Pulmonary artery endothelial cell (primary cell): ENCODE data around the gene KBTBD6. TPM values are rescaled to one million over a fixed set of nuclear protein-coding genes. Genes with fewer than 3 reads are reported as not detected.
"Not testable (repeated sequence)": the region's sequence is repeated elsewhere in the genome, so short reads cannot be mapped to it uniquely, and the experiment has no call there.

Source experiments
- DNase-seq: peaks from one replicate; pipeline ENCODE4 v3.0.0-alpha.2; 2011; ENCODE audit warnings: low read depth, low spot score
- total RNA-seq: library from RNA; depleted of rRNA; stranded (reverse); fragments of >200 nt; gene quantifications from 2 replicates; pipeline ENCODE4 v1.2.3, GENCODE V29; 2014

Gene KBTBD6
- total RNA-seq, 1 donor from 2014 or later, result 9.4 TPM

GRCh38 chr13:41136396-41137031 is 3.9 kb upstream of the KBTBD6 start:
- DNase-seq, result no peak

- no peak for DNase-seq
Measured at GRCh38 chr13:41133951-41134350, 1.3 kb upstream of the KBTBD6 start.

DNA sequence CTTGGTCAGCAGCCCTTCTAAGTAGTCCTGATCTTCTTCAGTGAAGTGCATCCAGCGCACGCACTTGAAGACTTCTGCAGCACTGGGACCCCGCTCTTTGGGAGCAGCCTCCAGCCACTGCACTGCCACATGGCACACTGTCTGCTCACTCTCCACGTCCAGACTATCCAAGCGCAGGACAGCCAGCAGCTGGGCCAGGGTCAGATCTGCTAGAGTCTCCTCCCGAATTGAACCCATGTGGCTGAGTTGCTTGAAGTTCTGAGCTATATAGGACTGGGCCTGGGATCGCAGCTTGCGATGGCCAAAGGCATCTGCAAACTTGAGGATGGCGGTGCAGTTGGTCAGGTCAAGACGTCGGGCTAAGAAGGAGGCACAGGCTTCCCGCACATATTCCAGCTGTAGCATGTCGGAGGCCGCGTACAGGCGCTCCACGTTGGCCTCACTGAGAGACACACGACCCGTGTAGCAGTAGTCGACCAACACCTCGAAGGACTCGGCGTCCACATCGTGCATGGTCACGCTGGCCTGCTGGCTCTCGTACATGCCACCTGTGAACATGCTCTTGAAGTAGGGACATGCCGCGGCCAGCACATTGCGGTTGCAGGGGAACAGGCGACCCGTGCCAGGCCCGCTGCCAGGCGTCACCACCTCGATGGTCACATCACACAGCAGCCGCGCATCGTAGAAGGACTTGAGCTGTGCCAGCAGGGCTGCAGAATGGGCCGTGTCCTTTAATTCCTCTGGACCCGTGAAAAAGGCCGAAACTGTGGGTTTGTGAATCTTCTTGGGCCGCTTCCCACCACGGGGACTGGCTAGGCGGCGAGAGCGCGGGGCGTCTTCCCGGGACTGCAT is 716 bp downstream of the KBTBD6 start:
- not testable (repeated sequence) for DNase-seq

DNA sequence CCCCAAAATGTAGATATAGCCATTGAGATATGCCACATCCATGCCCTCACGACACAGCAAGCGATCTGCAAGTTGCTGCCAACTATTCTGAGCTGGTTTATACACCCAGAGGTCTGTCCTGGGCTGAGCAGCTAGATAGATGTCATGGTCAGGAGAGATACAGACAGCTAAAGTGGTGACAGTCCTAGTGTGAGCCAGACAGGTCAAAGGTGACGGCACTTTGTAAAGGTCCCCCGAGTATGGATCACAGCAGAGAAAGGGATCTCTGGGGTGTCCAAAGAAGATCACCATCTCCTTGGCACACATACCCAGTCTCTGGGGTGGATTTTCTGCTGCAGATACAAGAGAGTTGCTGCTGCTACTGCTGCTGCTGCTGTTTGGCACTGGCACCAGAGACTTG is 1.4 kb downstream of the KBTBD6 start:
- DNase-seq, result not testable (repeated sequence)

DNA sequence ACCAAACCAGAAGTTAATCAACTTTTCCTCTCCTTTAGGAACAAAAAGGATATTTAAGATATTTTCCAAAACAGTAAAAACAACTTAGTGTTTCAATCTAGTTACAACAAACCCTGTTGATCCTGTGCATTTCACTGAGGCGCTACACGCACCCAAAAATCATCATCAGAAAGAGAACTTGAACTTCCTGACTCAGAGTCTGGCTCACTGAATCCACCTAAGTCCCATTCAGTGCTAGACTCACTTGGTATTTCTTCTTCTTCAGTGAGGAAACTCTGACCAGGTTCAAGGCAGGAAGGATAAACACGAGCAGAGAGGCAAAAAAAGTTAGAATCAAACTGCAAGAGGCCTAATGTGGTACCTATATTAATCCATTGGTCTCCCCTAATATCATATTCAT is 2.2 kb downstream of the KBTBD6 start:
- no peak for DNase-seq

DNA sequence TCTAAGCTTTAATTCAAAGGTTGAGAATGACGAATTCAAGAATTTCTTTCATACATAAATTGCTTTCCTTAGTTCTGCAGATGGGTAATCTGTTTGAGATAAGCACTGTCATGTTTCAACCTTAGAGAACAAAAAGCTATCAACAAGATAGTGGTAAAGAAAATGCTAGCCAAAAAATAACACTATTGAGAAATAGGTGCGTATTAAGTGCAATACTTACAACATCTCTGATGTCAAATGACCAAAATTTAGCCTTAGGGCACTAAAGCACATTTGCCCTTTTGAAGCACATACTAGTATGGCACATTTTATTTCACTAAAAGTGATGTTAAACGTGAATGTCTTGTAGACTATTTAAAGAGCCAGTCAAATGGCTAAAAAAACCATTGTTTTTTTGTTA is 4.9 kb downstream of the KBTBD6 start:
- no peak for DNase-seq

DNA sequence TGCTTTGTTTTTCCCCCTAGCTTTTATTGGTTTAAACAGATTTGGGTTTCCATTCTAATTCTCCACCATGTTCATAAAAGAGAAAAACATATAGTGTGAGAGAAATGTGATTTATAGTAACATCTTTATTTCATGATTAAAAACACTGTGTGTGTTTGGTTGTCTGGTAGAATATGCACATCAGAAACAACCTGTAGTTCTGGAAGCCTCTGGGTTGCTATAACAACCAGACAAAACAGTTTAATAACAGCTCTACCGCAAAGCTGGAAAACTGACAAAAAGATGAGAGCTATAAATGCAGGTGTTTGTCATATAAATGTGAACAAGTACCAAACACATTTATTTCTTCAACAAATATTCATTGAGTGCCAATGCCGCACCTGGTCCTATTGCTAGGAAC is 9.8 kb downstream of the KBTBD6 start:
- DNase-seq, result no peak

- DNase-seq, result no peak
Measured at GRCh38 chr13:41117869-41118268, 14.7 kb downstream of the KBTBD6 start.

GRCh38 chr13:41111454-41111853 is 21.1 kb downstream of the KBTBD6 start:
- DNase-seq, result no peak

DNA sequence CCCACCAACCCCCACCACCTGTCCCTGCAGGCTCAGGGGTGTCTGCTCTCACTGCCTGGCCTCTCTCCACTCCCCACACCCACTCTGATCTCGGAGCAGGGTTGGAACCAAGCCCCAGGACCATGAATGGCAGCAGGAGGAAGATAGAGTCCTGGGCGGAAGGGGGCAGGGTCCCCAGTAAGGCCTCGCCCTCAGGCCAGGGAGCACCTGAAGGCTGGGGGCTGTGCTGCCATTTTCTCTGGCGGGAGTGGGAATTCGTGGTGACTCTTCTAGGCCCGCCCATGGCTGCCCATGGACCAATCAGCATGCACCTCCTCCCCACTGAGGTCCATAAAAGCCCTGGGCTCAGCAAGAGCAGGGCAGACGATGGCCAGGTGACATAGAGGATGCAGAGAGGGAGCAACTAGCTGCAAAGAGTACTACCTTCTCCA is 25.0 kb downstream of the KBTBD6 start:
- DNase-seq, result no peak

DNA sequence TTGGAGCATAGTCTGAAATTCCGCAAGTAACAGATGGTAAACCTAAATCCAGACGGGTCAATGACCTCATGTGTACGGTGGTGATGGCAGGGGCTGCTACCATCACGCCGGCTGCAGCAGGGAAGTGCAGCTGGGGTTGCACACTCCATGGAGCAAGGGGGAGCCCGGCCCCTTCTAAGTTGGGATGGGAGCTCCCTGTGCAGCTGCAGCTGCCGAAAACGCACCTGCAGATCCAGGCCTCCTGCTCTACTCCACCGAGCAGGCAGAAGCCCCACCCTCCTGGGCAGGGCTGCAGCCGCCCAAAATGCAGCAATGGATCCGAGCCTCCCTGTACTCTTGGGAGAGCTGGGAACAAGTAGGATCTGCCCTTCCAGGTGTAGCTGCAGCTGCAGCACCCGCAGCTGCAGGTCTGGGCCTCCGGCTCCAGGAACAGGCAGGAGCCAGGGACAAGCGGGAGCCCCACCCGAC is 25.5 kb downstream of the KBTBD6 start:
- no peak for DNase-seq

DNA sequence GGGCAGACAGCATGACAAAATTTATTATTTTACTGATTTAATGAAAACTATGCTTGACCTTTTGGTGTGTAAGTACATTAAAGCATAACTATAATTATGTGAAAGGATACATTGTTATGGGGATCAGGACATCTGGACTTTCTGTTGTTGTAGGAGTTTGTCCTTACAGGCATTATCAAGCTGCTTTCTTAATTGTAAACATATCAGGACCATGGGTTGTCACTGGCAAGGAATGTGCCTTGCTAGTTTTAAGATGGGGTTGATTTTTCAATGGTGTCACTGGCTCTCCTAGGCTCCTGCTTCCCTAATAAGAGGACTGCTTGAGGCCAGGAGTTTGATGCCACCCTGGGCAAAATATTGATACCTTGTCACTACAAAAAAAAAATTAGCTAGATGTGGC is 32.6 kb downstream of the KBTBD6 start:
- no peak for DNase-seq

- no peak for DNase-seq
Measured at GRCh38 chr13:41098761-41099160, 33.8 kb downstream of the KBTBD6 start.

DNA sequence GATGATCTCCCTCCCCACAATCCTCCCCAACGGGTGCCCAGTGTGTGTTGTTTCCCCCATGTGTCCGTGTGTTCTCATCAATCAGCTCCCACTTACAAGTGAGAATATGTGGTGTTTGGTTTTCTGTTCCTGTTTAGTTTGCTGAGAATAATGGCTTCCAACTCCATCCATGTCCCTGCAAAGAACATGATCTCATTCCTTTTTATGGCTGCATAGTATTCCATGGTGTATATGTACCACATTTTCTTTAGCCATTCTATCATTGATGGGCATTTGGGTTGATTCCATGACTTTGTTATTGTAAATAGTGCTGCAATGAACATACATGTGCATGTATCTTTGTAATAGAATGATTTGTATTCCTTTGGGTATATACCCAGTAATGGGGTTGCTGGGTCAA is 36.9 kb downstream of the KBTBD6 start:
- not testable (repeated sequence) for DNase-seq

DNA sequence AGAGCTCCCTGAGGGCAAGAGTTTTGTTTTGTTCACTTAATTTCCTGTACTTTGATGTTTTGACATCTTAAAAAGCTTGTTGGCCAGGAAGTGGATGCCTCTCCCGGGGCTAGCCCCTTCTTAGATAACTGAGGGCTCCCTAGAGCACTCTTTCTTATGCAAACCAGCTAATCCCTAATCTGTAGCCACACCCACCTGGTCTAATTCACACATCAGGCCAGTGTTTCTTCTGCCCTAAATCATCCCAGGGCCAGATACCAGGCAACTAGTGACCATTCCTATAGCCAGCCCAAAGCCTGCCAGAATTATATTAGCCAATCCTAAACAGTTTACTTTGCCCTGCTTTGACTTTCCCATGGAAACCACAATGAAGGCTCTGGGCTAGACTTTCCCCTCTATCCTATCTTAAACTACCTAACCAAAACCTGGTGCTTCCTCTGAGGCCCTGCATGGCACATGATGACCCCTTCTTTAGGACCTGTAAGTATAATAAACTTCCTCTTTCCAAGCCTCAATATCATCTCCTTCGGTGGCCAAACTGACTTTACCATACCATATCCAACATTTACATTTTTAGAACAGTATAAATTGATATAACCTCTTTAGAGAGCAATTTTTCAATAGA is 46.5 kb downstream of the KBTBD6 start:
- DNase-seq, result no peak

DNA sequence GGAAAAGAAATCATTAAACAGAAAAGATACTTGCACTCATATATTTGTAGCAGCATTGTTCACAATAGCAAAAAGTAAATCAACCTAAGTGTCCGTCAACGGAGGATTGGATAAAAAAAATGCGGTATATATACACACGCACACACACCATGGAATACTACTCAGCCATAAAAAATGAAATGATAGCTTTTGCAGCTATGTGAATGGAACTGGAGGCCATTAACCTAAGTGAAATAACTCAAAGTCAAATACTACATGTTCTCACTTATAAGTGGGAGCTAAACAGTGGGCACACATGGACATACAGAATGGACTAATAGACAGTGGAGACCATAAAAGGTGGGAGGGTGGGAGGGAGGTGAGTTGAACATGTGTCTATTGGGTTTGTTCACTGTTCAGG is 52.9 kb downstream of the KBTBD6 start:
- DNase-seq, result no peak

Other genes with a start within 250 kb of the KBTBD6 start
- gene ELF1, start 113.5 kb downstream of the KBTBD6 start, total RNA-seq, result 63.6 and 71.3 TPM in 2 replicates
- 7.4 and 10.7 TPM in 2 replicates for gene WBP4, start 71.3 kb downstream of the KBTBD6 start, total RNA-seq
- gene KBTBD7, start 61.8 kb upstream of the KBTBD6 start, total RNA-seq, result 3.3 and 6.2 TPM in 2 replicates
- gene MTRF1, start 130.8 kb upstream of the KBTBD6 start, total RNA-seq, result 11.1 and 16.8 TPM in 2 replicates
- gene NAA16, start 178.5 kb upstream of the KBTBD6 start, total RNA-seq, result 6.2 and 9.6 TPM in 2 replicates